Ovary (tissue), 3 donors: ENCODE data around the gene FRY.

ENCODE experiments used
- POLR2A ChIP-seq: fragments of 450-650 bp; IDR thresholded peaks from one replicate; pipeline ENCODE4 v1.6.1; 2017; ENCODE audit warnings: antibody characterized with exemption, mild to moderate bottlenecking, moderate library complexity
- TF ChIP-seq, protein P1 (sequence below), 3 donors: fragments of 450-650 bp in 2 of 3; fragments of 200-600 bp in 1 of 3; IDR thresholded peaks; one replicate each; pipeline versions ENCODE4 v1.5.1 to v1.8.0; 2016 to 2022; ENCODE audit warnings: antibody characterized with exemption in 3 of 3, mild to moderate bottlenecking in 1 of 3
- donor health status: DM: no; HTN: no; CAD: no.

DNA sequence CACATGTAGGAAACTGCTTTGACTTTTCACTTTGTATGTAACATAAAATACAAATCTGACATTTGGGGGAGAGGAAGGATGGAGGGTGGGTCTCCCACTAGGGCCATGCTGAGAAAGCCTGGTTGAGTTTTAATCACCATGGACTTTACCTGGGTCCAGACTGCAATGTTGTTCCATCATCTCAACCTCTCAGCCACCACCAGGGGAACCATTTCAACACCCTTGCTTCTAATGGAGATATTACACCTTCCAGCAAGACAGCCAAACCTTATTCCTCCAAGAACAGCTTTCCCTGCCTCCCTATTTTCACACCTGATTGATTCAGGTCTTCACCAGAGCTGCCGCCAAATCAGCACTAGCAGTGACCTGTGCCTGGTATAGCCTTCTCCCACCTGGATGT is 227.5 kb downstream of the FRY start:
- TF ChIP-seq, protein P1, sequence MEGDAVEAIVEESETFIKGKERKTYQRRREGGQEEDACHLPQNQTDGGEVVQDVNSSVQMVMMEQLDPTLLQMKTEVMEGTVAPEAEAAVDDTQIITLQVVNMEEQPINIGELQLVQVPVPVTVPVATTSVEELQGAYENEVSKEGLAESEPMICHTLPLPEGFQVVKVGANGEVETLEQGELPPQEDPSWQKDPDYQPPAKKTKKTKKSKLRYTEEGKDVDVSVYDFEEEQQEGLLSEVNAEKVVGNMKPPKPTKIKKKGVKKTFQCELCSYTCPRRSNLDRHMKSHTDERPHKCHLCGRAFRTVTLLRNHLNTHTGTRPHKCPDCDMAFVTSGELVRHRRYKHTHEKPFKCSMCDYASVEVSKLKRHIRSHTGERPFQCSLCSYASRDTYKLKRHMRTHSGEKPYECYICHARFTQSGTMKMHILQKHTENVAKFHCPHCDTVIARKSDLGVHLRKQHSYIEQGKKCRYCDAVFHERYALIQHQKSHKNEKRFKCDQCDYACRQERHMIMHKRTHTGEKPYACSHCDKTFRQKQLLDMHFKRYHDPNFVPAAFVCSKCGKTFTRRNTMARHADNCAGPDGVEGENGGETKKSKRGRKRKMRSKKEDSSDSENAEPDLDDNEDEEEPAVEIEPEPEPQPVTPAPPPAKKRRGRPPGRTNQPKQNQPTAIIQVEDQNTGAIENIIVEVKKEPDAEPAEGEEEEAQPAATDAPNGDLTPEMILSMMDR (IDR thresholded peaks at IDR 0.05): no peak
- no peak for TF ChIP-seq POLR2A
